ENCODE data around the gene GFM1. TPM values are rescaled to one million over a fixed set of nuclear protein-coding genes. Genes with fewer than 3 reads are reported as not detected.

Gene GFM1
- total and polyA plus RNA-seq, 2 of the 13 experiments (the other 11 are each of a cell fraction or from before 2014, with no cell fraction given): 10.5 to 59.0 TPM

DNA sequence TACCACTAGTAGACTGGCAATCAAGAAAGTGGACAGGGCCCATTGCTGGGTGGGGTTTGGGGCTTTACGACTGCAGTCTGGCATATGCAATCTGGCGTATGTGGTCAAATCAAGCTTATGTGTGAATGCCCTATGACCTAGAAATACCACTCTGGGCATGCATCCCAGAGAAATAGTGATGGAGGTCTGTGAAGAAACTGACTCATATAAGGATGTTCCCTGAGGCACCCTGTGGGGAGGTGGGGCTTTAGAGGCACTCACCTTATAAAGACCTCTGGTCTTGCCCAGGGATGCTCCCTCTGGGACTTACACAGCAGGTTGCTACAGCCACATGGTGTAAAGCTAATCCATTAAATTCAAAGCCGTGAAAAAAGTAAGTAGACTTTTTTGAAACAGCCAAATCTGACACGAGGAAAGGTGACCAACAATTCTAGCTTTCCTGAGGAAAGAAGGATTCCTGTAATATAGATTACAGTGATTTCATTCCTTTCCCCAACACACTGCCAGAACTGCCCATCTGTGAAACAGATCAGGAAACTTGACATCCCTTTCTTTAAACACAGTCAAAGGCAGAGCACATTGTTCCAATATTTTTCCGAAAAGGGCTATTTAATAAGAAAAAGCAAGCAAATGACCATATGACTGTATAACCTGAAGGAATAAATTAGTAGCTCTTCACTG is 74.3 kb downstream of the GFM1 start:
- BruUV-seq (replicated peaks): no TSS peak

More for the DNA sequence above, 74.3 kb downstream of the GFM1 start:
- Histone ChIP-seq H3K4me2 (ENCODE audit: low read depth, low read length) (no peak overlapping the region), H2AFZ (ENCODE audit: low read length) (no peak overlapping the region), H4K20me1 (ENCODE audit: insufficient read depth, low read length) (no peaks in the 10 kb centered on the region), H3K79me2 (ENCODE audit: insufficient read depth, low read length) (no peaks in the 10 kb centered on the region), H3K36me3 (replicated peaks in 1 of 2; ENCODE audit: control insufficient read depth in 1 of 2, insufficient read depth in 2 of 2, low read length in 2 of 2) (0 out of 5 replicates have a peak, but pooled peaks cover 0 to 4% of the 10 kb centered on the region in 2 experiments), H3K4me1 (ENCODE audit: insufficient read depth, low read length) (no peaks in the 10 kb centered on the region), H3K4me3 (replicated peaks in 1 of 3; ENCODE audit: insufficient read depth in 1 of 3, low read depth in 2 of 3, low read length in 3 of 3) (no peak overlapping the region), H3K27ac (ENCODE audit: extremely low read length, insufficient read depth, low read length) (no peak overlapping the region), H3K9me3 (ENCODE audit: low read length) (no peaks in the 10 kb centered on the region), H3K9ac (ENCODE audit: insufficient read depth, low read depth, low read length) (no peak overlapping the region), H3K27me3 (ENCODE audit: control insufficient read depth in 1 of 2, insufficient read depth in 2 of 2, low read length in 2 of 2) (no peaks in the 10 kb centered on the region)
- TF ChIP-seq FLYWCH1 (CRISPR knock-in tag; IDR thresholded peaks at IDR 0.05) (no peak), ZNF607 (CRISPR knock-in tag; IDR thresholded peaks at IDR 0.05; ENCODE audit: borderline replicate concordance) (no peak), JUNB (CRISPR knock-in tag; IDR thresholded peaks at IDR 0.05; ENCODE audit: borderline replicate concordance) (no peak), ZNF562 (CRISPR knock-in tag; IDR thresholded peaks at IDR 0.05; ENCODE audit: borderline replicate concordance) (no peak), ZNF556 (CRISPR knock-in tag; IDR thresholded peaks at IDR 0.05; ENCODE audit: borderline replicate concordance) (no peak), ZBTB26 (CRISPR knock-in tag; IDR thresholded peaks at IDR 0.05; ENCODE audit: borderline replicate concordance) (no peak), ETV5 (CRISPR knock-in tag; IDR thresholded peaks at IDR 0.05; ENCODE audit: borderline replicate concordance) (no peak), MLLT10 (CRISPR knock-in tag; IDR thresholded peaks at IDR 0.05) (no peak), RFXANK (CRISPR knock-in tag; IDR thresholded peaks at IDR 0.05) (no peak)
- TF ChIP-seq, protein P1, sequence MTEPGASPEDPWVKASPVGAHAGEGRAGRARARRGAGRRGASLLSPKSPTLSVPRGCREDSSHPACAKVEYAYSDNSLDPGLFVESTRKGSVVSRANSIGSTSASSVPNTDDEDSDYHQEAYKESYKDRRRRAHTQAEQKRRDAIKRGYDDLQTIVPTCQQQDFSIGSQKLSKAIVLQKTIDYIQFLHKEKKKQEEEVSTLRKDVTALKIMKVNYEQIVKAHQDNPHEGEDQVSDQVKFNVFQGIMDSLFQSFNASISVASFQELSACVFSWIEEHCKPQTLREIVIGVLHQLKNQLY (CRISPR knock-in tag; IDR thresholded peaks at IDR 0.05): no peak
- no peak for ATAC-seq
- POLR2A ChIA-PET: no interaction called here
- no peak for DNase-seq (ENCODE audit: low spot score)
- FAIRE-seq: no peak
- CTCF ChIA-PET (ENCODE audit: low intra/inter-chr PET ratio, low total read pairs): no interaction called here
- in situ Hi-C loops (cut with HindIII; ENCODE audit: extremely low pct_ligation_motif_present, low pct_unique_long_range_greater_than_20kb): no loop called here
- 96% methylated on average over 5 of the region's 5 CpGs for WGBS (ENCODE audit: low lambda C conversion rate)
- intact Hi-C loops (cut with micrococcal nuclease; ENCODE audit: unreplicated experiment): no loop called here
